Superior temporal gyrus (tissue), 1 donor: Measurements from ENCODE around the gene HBG2.
"Not testable (repeated sequence)": the region's sequence is repeated elsewhere in the genome, so short reads cannot be mapped to it uniquely, and the experiment has no call there.

Experiments used
- DNase-seq: peaks from one replicate; pipeline ENCODE4 v3.0.0-alpha.2; 2016; ENCODE audit errors: extremely low spot score

HBG2 gene

DNA sequence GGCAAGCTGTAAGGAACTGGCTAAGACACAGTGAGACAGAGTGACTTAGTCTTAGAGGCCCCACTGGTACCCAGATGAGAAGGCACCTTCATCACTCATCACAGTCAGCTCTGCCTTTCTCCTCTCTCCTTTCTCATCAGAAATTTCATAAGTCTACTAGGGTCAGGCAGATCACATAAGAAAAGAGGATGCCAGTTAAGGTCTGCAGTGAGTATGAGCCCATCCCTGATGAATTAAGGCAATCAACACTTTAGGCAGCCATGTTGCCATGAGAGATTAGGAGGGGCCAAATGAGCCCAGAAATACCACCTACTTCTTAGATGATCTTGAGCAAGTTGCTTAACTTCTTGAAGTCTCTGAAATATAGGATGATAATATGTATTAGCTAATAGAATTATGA lies 27.0 kb upstream of the HBG2 start:
- DNase-seq: no peak

DNA sequence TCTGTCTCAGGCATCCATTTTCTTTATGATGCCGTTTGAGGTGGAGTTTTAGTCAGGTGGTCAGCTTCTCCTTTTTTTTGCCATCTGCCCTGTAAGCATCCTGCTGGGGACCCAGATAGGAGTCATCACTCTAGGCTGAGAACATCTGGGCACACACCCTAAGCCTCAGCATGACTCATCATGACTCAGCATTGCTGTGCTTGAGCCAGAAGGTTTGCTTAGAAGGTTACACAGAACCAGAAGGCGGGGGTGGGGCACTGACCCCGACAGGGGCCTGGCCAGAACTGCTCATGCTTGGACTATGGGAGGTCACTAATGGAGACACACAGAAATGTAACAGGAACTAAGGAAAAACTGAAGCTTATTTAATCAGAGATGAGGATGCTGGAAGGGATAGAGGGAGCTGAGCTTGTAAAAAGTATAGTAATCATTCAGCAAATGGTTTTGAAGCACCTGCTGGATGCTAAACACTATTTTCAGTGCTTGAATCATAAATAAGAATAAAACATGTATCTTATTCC lies 26.1 kb upstream of the HBG2 start:
- no peak for DNase-seq

DNA sequence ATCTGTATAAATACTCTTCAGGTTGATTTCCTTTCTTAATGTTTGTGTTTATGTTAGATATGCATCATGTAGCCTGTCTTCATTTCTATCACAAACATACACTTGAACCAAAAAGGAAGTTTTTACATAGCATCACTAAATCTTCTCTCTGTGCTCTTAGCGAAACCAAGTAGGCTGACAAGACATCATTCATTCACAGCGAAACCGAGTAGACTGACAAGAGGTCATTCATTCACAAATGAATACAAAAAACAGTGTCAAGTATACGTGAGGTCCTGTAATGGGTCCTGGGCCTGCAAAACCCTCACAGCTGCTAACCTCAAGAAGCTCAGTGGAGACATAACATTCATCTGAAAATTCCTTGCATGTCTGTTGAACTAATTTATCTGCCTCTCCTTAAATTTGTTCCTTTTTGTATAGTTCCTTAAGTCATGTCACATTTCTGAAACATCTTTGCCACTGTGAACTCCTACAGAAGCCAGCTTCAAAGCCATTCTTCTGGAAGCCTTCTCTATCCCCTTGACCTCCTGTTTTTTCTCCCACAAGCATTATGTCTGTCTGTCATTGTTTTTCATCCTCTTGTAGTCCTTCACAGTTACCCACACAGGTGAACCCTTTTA lies 25.0 kb upstream of the HBG2 start:
- no peak for DNase-seq

GRCh38 chr11:5277807-5278382 lies 23.3 kb upstream of the HBG2 start:
- no peak for DNase-seq

DNA sequence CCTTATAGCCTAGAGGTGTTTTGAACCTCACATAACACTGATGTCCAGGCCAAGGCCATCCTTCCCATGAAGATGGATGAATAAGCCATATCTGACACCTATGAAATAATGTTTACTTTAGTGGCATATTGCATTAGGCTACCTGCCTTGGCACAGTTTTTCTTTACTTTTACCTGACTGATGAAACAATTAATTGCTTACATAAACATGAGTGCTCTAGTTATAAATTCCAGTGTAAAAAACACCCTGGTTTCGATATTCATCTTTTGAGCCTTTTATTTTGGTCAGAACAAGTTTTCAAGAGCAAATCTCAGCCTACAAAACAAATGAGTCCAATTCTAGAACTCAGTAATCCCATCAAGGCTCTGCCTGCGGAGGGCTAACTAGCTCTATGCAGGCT lies 22.1 kb upstream of the HBG2 start:
- DNase-seq: no peak

DNA sequence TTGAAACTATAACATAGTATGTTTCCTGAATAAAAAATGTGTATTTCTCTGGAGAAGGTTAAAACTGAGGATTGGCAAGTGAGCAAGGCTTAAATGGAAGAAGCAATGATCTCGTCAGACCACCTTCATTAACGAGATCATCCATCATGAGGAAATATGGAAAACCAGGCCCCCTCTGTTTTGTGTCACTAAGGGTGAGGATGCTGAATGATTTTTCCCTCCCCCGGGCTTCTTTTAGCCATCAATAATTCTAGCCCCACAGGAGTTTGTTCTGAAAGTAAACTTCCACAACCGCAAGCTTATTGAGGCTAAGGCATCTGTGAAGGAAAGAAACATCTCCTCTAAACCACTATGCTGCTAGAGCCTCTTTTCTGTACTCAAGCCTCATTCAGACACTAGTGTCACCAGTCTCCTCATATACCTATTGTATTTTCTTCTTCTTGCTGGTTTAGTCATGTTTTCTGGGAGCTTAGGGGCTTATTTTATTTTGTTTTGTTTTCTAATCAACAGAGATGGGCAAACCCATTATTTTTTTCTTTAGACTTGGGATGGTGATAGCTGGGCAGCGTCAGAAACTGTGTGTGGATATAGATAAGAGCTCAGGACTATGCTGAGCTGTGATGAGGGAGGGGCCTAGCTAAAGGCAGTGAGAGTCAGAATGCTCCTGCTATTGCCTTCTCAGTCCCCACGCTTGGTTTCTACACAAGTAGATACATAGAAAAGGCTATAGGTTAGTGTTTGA lies 21.0 kb upstream of the HBG2 start:
- DNase-seq: no peak

GRCh38 chr11:5274395-5274794 lies 19.8 kb upstream of the HBG2 start:
- DNase-seq: no peak

DNA sequence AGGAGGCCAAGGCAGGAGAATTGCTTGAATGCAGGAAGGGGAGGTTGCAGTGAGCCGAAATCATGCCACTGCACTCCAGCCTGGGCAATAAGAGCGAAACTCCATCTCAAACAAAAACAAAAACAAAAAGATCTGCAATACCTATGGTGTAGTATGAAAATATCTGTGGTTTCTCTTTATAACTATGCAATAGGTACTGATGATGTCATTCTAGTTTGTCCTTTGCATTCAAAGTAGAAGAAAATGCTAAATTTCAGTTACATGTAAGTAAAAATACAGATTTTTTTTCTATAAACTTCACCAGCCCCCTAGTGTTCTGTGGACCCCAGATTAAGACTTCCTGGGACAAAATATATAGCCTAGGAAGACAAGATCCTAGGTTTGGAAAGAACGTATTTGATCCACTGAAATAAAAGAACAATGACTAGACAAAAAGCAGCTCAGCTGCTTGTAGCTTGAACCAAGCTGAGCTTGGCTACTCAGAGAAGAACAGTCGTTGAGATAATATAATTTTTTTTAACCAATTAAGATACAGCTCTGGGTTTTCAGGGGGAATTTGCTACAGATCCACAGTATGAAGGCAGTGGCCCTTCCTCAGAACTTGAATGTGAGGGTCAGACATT lies 17.9 kb upstream of the HBG2 start:
- no peak for DNase-seq

DNA sequence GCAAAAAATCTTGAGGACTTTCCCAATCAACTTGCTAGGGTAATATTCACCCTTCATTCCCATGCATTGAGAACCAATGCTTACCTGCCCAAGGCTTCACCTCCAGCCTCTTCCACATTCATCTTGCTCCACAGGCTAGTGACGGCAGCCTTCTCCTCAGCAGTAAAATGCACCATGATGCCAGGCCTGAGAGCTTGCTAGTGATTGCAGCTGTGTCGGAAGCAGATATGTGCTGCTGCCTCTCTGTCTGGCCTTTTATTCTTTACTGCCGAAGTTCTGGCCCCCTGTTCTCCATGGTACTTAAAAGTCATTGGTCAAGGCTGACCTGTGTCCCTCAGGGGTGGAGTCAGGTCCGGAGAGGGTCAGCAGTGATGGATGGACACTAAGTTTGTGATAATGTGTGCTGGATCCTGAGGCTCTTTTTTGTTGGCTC lies 15.2 kb upstream of the HBG2 start, which contains the start of gene HBE1:
Gene HBE1 (minus strand): TSS at position 231 of the 433 bp plus-strand sequence. CDS start 55 bp downstream, at position 176.
- DNase-seq: no peak

GRCh38 chr11:5267033-5267563 lies 12.5 kb upstream of the HBG2 start:
- DNase-seq: no peak

GRCh38 chr11:5266609-5267008 lies 12.0 kb upstream of the HBG2 start:
- no peak for DNase-seq

GRCh38 chr11:5265832-5266231 lies 11.3 kb upstream of the HBG2 start:
- no peak for DNase-seq

DNA sequence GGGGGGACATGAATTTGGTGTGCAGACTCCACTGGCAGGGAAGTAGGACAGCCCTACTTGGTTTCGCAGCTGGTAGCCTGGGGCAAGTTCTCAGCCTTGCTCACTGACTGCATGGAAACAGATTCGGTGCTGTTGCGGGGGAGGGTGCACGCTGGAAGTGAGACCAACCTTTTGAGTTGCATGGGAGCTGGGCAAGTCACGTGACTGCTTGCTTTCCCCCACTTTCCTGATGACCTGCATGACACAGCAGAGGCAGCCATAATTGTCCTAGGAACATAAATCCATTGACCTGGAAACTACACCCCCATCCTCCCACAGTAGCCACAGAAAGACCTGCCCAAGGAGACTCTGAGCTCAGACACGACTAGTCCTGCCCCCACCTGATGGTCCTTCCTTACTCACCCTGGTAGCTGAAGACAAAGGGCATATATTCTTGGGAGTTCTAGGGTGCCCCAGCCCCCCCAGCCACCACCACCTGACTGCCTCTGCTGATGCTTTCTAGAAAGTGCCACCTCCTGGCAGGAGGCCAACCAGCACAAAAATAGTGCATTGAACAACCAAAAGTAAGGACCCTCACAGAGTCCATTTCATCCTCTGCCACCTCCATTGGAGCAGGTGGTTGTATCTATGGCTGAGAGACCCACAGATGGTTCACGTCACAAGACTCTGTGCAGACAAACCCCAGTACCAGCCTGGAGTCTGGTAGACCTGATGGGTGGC lies 4.1 kb upstream of the HBG2 start:
- no peak for DNase-seq

- no peak for DNase-seq
Observed at GRCh38 chr11:5257296-5257695, 2.7 kb upstream of the HBG2 start.

GRCh38 chr11:5254023-5254422 lies 558 bp downstream of the HBG2 start:
- DNase-seq: not testable (repeated sequence)

GRCh38 chr11:5253440-5253839 lies 1.1 kb downstream of the HBG2 start:
- not testable (repeated sequence) for DNase-seq

DNA sequence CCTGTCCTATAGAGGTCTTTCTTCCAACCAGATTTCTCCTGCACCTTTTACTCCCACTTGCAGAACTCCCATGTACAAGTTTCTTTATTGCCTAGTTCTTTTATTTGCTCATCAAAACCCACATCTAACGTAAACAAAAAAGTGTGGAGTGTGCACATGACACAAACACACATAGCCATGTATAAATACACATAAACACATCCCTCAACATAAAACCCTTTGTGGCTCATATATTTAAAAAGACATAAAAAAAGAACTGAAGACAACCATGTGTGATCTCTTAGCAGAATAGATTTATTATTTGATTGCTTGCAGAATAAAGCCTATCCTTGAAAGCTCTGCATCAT lies 1.7 kb downstream of the HBG2 start:
- no peak for DNase-seq

- no peak for DNase-seq
Observed at GRCh38 chr11:5252192-5252918, 2.2 kb downstream of the HBG2 start.

GRCh38 chr11:5251746-5252145 lies 2.8 kb downstream of the HBG2 start:
- DNase-seq: no peak

- no peak for DNase-seq
Observed at GRCh38 chr11:5250543-5251204, 3.9 kb downstream of the HBG2 start.
